GM23248 (cell line): Measurements from ENCODE around the gene PPP1R16B.

Source experiments
- EZH2 ChIP-seq: fragments of 200-600 bp; sonication (generic); IDR thresholded peaks from 2 replicates; pipeline ENCODE4 v1.6.1; 2018; ENCODE audit warnings: antibody characterized with exemption, mild to moderate bottlenecking; ENCODE audit not compliant: insufficient read depth, poor library complexity, severe bottlenecking
- EZH2phosphoT487 ChIP-seq: fragments of 200-600 bp; sonication (generic); IDR thresholded peaks from 2 replicates; pipeline ENCODE4 v1.6.1; 2018; ENCODE audit warnings: antibody characterized with exemption, moderate library complexity, mild to moderate bottlenecking, low read depth; ENCODE audit not compliant: insufficient read depth

DNA sequence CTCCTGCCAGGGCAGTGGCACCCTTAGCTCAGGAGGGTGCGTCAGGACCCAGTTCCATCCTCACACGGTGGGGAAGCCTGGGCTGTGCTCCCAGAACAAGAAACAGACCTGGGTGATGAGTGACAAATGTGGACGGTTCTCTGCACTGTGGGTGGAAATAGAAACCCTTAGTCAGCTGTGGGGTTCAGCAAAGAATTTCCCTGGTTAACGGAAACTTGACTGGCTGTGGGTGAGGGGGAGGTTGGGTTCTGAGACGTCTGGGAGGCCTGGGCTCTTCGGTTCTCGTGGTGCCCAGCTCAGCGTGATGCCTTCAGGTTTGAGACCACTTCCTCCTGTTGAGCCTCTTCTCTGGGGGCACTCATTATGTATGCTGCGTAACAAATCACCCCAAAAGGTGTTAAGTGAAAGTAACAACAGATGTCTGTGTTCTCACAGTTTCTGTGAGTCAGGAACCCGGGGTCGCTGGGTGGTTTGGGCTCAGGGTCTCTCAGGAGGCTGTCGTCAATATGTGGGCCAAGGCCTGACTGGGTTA lies 67.6 kb downstream of the PPP1R16B start:
- TF ChIP-seq EZH2phosphoT487 (no peak), EZH2 (no peak)
